ENCODE results near the gene GRIK2.
A peak's percentile ranks its signal among the peaks of the same experiment; 100 is the strongest.
"Not testable (repeated sequence)": the region's sequence is repeated elsewhere in the genome, so short reads cannot be mapped to it uniquely, and the experiment has no call there.

GRIK2 gene

GRCh38 chr6:101393251-101393828, at the start of gene GRIK2:
GRIK2 (plus strand) TSS chr6:101393708.
- DNase-seq (ENCODE audit: low read depth): peak; percentile 23
- TF ChIP-seq CTCF (IDR thresholded peaks at IDR 0.05; ENCODE audit: insufficient read depth, low read depth, low read length, missing control alignments): no peak
- no peak within 1 kb of the TSS for H3K4me3 ChIP-seq (ENCODE audit: low read depth, low read length)

GRCh38 chr6:101344885-101345284, 48.6 kb upstream of the GRIK2 start:
- DNase-seq (ENCODE audit: low read depth): no peak
- no peak overlapping the region for H3K4me3 ChIP-seq (ENCODE audit: low read depth, low read length)
- no peak for TF ChIP-seq CTCF (IDR thresholded peaks at IDR 0.05; ENCODE audit: insufficient read depth, low read depth, low read length, missing control alignments)

GRCh38 chr6:101348816-101349215, 44.7 kb upstream of the GRIK2 start:
- TF ChIP-seq CTCF (IDR thresholded peaks at IDR 0.05; ENCODE audit: insufficient read depth, low read depth, low read length, missing control alignments): no peak
- no peak for DNase-seq (ENCODE audit: low read depth)
- no peak overlapping the region for H3K4me3 ChIP-seq (ENCODE audit: low read depth, low read length)

GRCh38 chr6:101350631-101351030, 42.9 kb upstream of the GRIK2 start:
- not testable (repeated sequence) for H3K4me3 ChIP-seq (ENCODE audit: low read depth, low read length); DNase-seq (ENCODE audit: low read depth)

GRCh38 chr6:101351173-101351572, 42.3 kb upstream of the GRIK2 start:
- H3K4me3 ChIP-seq (ENCODE audit: low read depth, low read length): no peak overlapping the region
- DNase-seq (ENCODE audit: low read depth): no peak
- no peak for TF ChIP-seq CTCF (IDR thresholded peaks at IDR 0.05; ENCODE audit: insufficient read depth, low read depth, low read length, missing control alignments)

GRCh38 chr6:101352316-101352715, 41.2 kb upstream of the GRIK2 start:
- no peak for DNase-seq (ENCODE audit: low read depth)
- H3K4me3 ChIP-seq (ENCODE audit: low read depth, low read length): no peak overlapping the region
- TF ChIP-seq CTCF (IDR thresholded peaks at IDR 0.05; ENCODE audit: insufficient read depth, low read depth, low read length, missing control alignments): no peak

- no peak for TF ChIP-seq CTCF (IDR thresholded peaks at IDR 0.05; ENCODE audit: insufficient read depth, low read depth, low read length, missing control alignments)
- H3K4me3 ChIP-seq (ENCODE audit: low read depth, low read length): no peak overlapping the region
- DNase-seq (ENCODE audit: low read depth): no peak
Observed at GRCh38 chr6:101365181-101365580, 28.3 kb upstream of the GRIK2 start.
